Keratinocyte (primary cell): ENCODE results near the gene BBS7.

Experiments used
- CTCF ChIP-seq, 3 experiments: IDR thresholded peaks in 1 of 3; conservative IDR thresholded peaks in 1 of 3; optimal IDR thresholded peaks in 1 of 3; 2 replicates in 2 of 3; 3 replicates in 1 of 3; pipeline versions ENCODE3 to v1.5.1; 2011; ENCODE audit warnings: low read length in 3 of 3, mild to moderate bottlenecking in 3 of 3, moderate library complexity in 2 of 3, control low read depth in 1 of 3, inconsistent platforms in 1 of 3; ENCODE audit not compliant: insufficient read depth in 2 of 3; ENCODE audit errors: extremely low read depth in 1 of 3
- EZH2 ChIP-seq: IDR thresholded peaks from one replicate; pipeline ENCODE4 v1.6.1; 2012; ENCODE audit warnings: inconsistent platforms, mild to moderate bottlenecking, low read length, moderate library complexity

- TF ChIP-seq CTCF (optimal IDR thresholded peaks at IDR 0.05 in 1 of 3, IDR thresholded peaks at IDR 0.05 in 1 of 3, conservative IDR thresholded peaks at IDR 0.05 in 1 of 3; ENCODE audit: extremely low read depth in 1 of 3, insufficient read depth in 2 of 3, low read length in 3 of 3) (no peak), EZH2 (no peak)
These were observed 23.6 kb downstream of the BBS7 start for GRCh38 chr4:121846662-121847061.
